Activated CD4-positive, CD25-positive, alpha-beta regulatory T cell treated with anti-CD3 and anti-CD28 coated beads, Interleukin-2, amount 50 U/mL, for 16 hours (primary cell): ENCODE data around the gene CCZ1B.
"Not testable (repeated sequence)": the region's sequence is repeated elsewhere in the genome, so short reads cannot be mapped to it uniquely, and the experiment has no call there.

Source experiments
- DNase-seq: peaks from one replicate; pipeline ENCODE4 v3.0.0-alpha.2; 2020; ENCODE audit warnings: low read depth, low spot score

Gene CCZ1B

DNA sequence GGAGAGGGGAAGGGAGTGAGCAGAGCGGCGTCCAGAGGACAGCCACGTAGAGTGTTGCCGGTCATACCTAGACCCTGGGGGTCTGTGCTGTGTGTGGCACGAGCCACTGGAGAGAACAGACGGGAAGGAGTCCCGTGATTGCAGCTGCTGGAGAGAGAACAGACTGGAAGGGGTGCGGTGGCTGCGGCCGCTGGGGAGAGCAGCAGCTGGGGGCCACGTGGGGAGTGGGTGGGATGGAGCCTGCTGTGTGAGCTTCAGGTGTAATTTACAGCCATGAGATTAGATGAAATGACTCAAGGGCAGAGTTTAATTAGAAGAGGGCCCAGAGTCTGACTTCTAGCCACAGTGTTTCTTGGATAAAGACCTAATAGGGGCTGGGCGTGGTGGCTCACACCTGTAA is 76.7 kb downstream of the CCZ1B start:
- DNase-seq: not testable (repeated sequence)
